Ectodermal cell (in vitro differentiated cells): ENCODE data around the gene STN1.

Source experiments
- H3K27ac ChIP-seq: 2 replicates; pipeline ENCODE4 v1.7.0; 2013; ENCODE audit warnings: mild to moderate bottlenecking, low read depth, low read length; ENCODE audit not compliant: insufficient read depth, poor library complexity, severe bottlenecking
- H3K27me3 ChIP-seq: 2 replicates; pipeline ENCODE4 v1.7.0; 2013; ENCODE audit warnings: mild to moderate bottlenecking, low read length; ENCODE audit not compliant: insufficient read depth, control insufficient read depth, poor library complexity, severe bottlenecking
- H3K36me3 ChIP-seq: one replicate; pipeline ENCODE4 v1.7.0; 2013; ENCODE audit warnings: low read length; ENCODE audit not compliant: control insufficient read depth, insufficient read depth
- H3K4me1 ChIP-seq: one replicate; pipeline ENCODE4 v1.7.0; 2013; ENCODE audit warnings: low read length; ENCODE audit not compliant: control insufficient read depth, insufficient read depth
- H3K4me3 ChIP-seq: 2 replicates; pipeline ENCODE4 v1.7.0; 2013; ENCODE audit warnings: low read depth, low read length, control low read depth; ENCODE audit not compliant: insufficient read depth
- H3K9me3 ChIP-seq: 2 replicates; pipeline ENCODE4 v1.7.0; 2013; ENCODE audit warnings: mild to moderate bottlenecking, low read length, moderate library complexity; ENCODE audit not compliant: control insufficient read depth
- WGBS, 2 experiments: methylation state at CpG; one replicate each; pipeline ENCODE4 v1.1.7; 2013; ENCODE audit warnings: missing lambda C conversion rate in 2 of 2; 5-methylcytosine and 5-hydroxymethylcytosine counted together

STN1 gene

DNA sequence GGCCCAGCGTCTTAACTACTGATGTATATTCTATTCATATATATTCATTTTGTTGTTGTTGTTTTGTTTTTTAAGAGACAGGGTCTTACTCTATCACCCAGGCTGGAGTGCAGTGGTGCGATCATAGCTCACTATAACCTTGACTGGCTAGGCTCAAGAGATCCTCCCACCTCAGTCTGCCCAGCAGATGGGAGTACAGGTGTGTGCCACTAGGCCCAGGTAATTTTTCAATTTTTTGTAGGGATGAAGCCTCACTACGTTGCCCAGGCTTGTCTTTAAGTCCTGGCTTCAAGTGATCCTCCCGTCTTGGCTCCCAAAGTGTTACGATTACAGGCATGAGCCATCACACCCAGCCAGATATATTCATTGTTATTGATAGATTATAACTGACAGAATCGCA is 12.9 kb upstream of the STN1 start:
- Histone ChIP-seq H3K4me1 (no peaks in the 10 kb centered on the region), H3K4me3 (no peak overlapping the region), H3K9me3 (no peaks in the 10 kb centered on the region), H3K36me3 (no peaks in the 10 kb centered on the region), H3K27me3 (no peaks in the 10 kb centered on the region), H3K27ac (no peak overlapping the region)
- 92 to 93% methylated on average over 5 to 6 of the region's 6 CpGs for WGBS, 2 experiments

- Histone ChIP-seq H3K4me1 (no peaks in the 10 kb centered on the region), H3K27ac (no peak overlapping the region), H3K9me3 (no peaks in the 10 kb centered on the region), H3K27me3 (no peaks in the 10 kb centered on the region), H3K36me3 (no peaks in the 10 kb centered on the region), H3K4me3 (no peak overlapping the region)
- WGBS, 2 experiments = 100% methylated on average over 1 of the region's 1 CpG
These were observed 12.5 kb upstream of the STN1 start for GRCh38 chr10:103930449-103930848.

GRCh38 chr10:103929381-103929921 is 11.5 kb upstream of the STN1 start:
- Histone ChIP-seq H3K27me3 (no peaks in the 10 kb centered on the region), H3K4me1 (no peaks in the 10 kb centered on the region), H3K36me3 (no peaks in the 10 kb centered on the region), H3K9me3 (no peaks in the 10 kb centered on the region), H3K4me3 (no peak overlapping the region), H3K27ac (no peak overlapping the region)
- 71 to 75% methylated on average over 7 of the region's 7 CpGs for WGBS, 2 experiments

- H3K4me1 ChIP-seq = no peaks in the 10 kb centered on the region
- no peak overlapping the region for H3K27ac ChIP-seq
- H3K4me3 ChIP-seq = no peak overlapping the region
- no peaks in the 10 kb centered on the region for H3K9me3 ChIP-seq
- WGBS, 2 experiments = 82 to 84% methylated on average over 6 of the region's 6 CpGs
- H3K36me3 ChIP-seq = no peaks in the 10 kb centered on the region
- no peaks in the 10 kb centered on the region for H3K27me3 ChIP-seq
These were observed 10.8 kb upstream of the STN1 start for GRCh38 chr10:103928784-103929183.

DNA sequence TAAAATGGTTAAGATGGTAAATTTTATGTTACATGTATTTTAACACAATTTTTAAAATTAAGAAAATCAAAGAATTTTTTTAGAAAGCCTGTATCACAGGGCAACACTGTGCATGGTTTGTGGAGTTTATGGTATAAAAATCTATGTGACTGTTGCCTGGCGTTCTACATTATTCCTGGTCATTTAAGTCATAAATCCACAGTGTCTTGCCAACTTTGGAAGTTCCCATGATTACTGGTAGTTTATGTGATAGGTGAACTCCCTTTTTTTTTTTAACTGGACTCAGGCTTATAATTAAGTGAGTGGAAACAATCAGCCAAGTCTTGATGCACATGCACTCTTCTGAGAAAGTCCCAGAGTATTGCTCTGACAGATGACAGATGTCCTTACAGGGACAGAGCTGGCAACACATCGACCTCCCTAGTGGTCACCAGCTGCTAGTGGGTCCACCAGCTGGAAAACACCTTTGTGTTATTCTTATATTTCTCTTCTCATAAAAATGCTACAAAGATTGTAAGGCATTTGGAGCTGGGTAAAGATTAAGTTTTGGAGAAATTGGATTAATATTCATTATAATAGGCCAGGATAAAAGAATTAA is 8.8 kb upstream of the STN1 start:
- Histone ChIP-seq H3K36me3 (no peaks in the 10 kb centered on the region), H3K27me3 (no peaks in the 10 kb centered on the region), H3K27ac (no peak overlapping the region), H3K4me1 (no peaks in the 10 kb centered on the region), H3K9me3 (no peaks in the 10 kb centered on the region), H3K4me3 (no peak overlapping the region)
- WGBS, 2 experiments = 58 to 90% methylated on average over 1 to 2 of the region's 2 CpGs

DNA sequence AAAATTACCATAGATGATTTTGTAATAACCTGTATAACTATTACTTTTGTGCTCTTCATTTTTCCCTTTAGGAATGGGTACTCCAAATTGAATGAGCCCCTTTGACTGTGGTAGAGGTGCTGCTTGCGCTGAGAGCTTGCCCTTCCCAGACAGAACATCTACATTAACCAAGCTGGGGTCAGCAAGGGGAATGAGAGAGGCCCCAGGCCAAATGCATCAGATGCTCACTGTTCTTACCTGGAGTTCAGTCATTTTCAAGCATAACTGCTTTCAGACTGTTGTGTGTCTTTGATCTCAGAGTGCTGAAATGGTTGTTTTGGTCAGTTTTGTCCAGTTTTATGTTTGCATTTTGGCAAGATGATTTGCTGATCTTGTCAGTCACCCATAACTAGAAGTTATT is 7.6 kb upstream of the STN1 start:
- Histone ChIP-seq H3K9me3 (no peaks in the 10 kb centered on the region), H3K4me3 (no peak overlapping the region), H3K36me3 (no peaks in the 10 kb centered on the region), H3K27ac (no peak overlapping the region), H3K4me1 (no peaks in the 10 kb centered on the region), H3K27me3 (no peaks in the 10 kb centered on the region)
- 96 to 100% methylated on average over 1 of the region's 1 CpG for WGBS, 2 experiments

DNA sequence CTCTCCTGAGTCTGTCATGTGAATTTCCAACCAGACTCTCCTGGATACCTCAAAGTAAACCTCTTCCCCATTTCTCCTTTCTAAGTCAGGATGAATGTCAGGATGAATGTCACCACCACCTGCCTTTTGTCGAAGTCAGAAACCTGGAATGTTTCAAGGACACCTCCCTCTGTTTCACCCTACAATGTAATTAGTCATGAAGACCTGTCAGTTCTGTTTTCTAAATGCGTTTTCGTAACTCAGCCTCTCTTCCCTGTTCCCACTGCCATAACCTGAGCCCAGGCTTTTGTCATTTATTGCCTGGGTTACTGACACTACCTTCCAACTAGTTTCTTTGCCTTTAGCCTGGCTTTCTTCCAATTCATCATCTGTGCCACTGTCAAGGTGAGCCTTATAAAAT is 5.5 kb upstream of the STN1 start:
- no peaks in the 10 kb centered on the region for H3K36me3 ChIP-seq
- H3K27me3 ChIP-seq = no peaks in the 10 kb centered on the region
- H3K4me1 ChIP-seq = no peaks in the 10 kb centered on the region
- H3K27ac ChIP-seq = no peak overlapping the region
- no peaks in the 10 kb centered on the region for H3K9me3 ChIP-seq
- 56 to 86% methylated on average over 2 to 3 of the region's 3 CpGs for WGBS, 2 experiments
- no peak overlapping the region for H3K4me3 ChIP-seq

GRCh38 chr10:103922659-103923058 is 4.7 kb upstream of the STN1 start:
- Histone ChIP-seq H3K4me1 (no peaks in the 10 kb centered on the region), H3K27me3 (no peaks in the 10 kb centered on the region)

GRCh38 chr10:103921750-103922195 is 3.8 kb upstream of the STN1 start:
- H3K36me3 ChIP-seq = no peaks in the 10 kb centered on the region
- H3K4me1 ChIP-seq = peaks cover 5% of the 10 kb centered on the region
- no peak overlapping the region for H3K4me3 ChIP-seq
- no peaks in the 10 kb centered on the region for H3K27me3 ChIP-seq
- WGBS, 2 experiments = 46 to 49% methylated on average over 7 of the region's 7 CpGs
- no peaks in the 10 kb centered on the region for H3K9me3 ChIP-seq
- H3K27ac ChIP-seq = no peak overlapping the region

More at GRCh38 chr10:103922659-103923058, 4.7 kb upstream of the STN1 start:
- Histone ChIP-seq H3K27ac (no peak overlapping the region), H3K4me3 (no peak overlapping the region), H3K9me3 (no peaks in the 10 kb centered on the region), H3K36me3 (no peaks in the 10 kb centered on the region)
- WGBS, 2 experiments = 89 to 96% methylated on average over 2 of the region's 2 CpGs

DNA sequence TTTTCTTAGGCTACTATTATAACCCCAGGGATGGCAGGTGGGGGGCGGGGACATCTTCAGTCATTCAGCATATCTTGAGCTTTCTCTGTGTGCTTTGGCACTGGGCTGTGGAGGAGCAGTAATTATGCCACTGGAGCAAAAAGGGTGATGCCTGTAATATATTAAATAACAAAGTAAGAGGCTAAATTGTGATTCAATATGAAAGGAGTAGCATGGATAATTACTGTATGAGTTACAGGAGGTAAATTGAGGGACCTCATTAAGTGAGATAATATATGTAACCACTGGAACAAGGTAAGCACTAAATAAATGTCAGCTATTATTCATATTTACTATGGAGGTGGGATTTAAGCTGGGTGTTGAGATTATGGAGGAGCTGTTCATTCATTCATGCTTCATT is 3.3 kb upstream of the STN1 start:
- Histone ChIP-seq H3K9me3 (no peaks in the 10 kb centered on the region), H3K27ac (no peak overlapping the region), H3K36me3 (no peaks in the 10 kb centered on the region), H3K27me3 (no peaks in the 10 kb centered on the region), H3K4me1 (peaks cover 5% of the 10 kb centered on the region), H3K4me3 (no peak overlapping the region)
- 100% methylated on average over 1 of the region's 1 CpG for WGBS, 2 experiments
